Liver (tissue), 9 donors: ENCODE results near the gene FAM78A. TPM values are rescaled to one million over a fixed set of nuclear protein-coding genes. Genes with fewer than 3 reads are reported as not detected.

Experiments used
- DNase-seq: peaks from one replicate; pipeline ENCODE4 v3.0.0-alpha.2; 2017; ENCODE audit warnings: low spot score
- H3K27ac ChIP-seq, 2 donors: one replicate each; pipeline ENCODE4 v1.7.0; 2013; ENCODE audit warnings: inconsistent platforms in 2 of 2, low read length in 2 of 2, control low read depth in 1 of 2, low read depth in 1 of 2, mild to moderate bottlenecking in 1 of 2
- H3K27me3 ChIP-seq, 4 donors: one replicate each; pipeline versions ENCODE4 v1.6.1 to v1.7.0; 2013; ENCODE audit warnings: low read length in 3 of 4, inconsistent platforms in 1 of 4, mild to moderate bottlenecking in 1 of 4, moderate library complexity in 1 of 4; ENCODE audit not compliant: control insufficient read depth in 4 of 4, insufficient read depth in 4 of 4
- H3K36me3 ChIP-seq, 4 donors: one replicate each; pipeline versions ENCODE4 v1.6.1 to v1.7.0; 2013; ENCODE audit warnings: low read length in 3 of 4, mild to moderate bottlenecking in 3 of 4, low read depth in 1 of 4, moderate library complexity in 1 of 4; ENCODE audit not compliant: control insufficient read depth in 4 of 4, insufficient read depth in 3 of 4
- H3K4me1 ChIP-seq, 4 donors: one replicate each; pipeline versions ENCODE4 v1.6.1 to v1.7.0; 2013; ENCODE audit warnings: low read length in 3 of 4, mild to moderate bottlenecking in 3 of 4, moderate library complexity in 1 of 4; ENCODE audit not compliant: control insufficient read depth in 4 of 4, insufficient read depth in 4 of 4
- H3K4me3 ChIP-seq, 3 donors: one replicate each; pipeline versions ENCODE4 v1.6.1 to v1.7.0; 2013; ENCODE audit warnings: low read length in 3 of 3, control low read depth in 1 of 3, low read depth in 1 of 3, mild to moderate bottlenecking in 1 of 3
- H3K9ac ChIP-seq, 2 donors: one replicate each; pipeline ENCODE4 v1.7.0; 2013; ENCODE audit warnings: low read length in 2 of 2, mild to moderate bottlenecking in 2 of 2, moderate library complexity in 2 of 2, control low read depth in 1 of 2, low read depth in 1 of 2
- H3K9me3 ChIP-seq, 4 donors: one replicate each; pipeline versions ENCODE4 v1.6.1 to v1.7.0; 2013; ENCODE audit warnings: low read length in 3 of 4; ENCODE audit not compliant: control insufficient read depth in 4 of 4
- ATF3 ChIP-seq: IDR thresholded peaks from 2 replicates; pipeline ENCODE4 v1.6.1; 2016; ENCODE audit warnings: antibody characterized with exemption
- CTCF ChIP-seq: fragments of 150-350 bp; IDR thresholded peaks from 2 replicates; pipeline ENCODE4 v1.5.1; 2017; ENCODE audit warnings: improper control_type of control experiment, low read depth, low read length; ENCODE audit not compliant: missing input control
- EGR1 ChIP-seq, 2 donors: IDR thresholded peaks; 2 replicates each; pipeline ENCODE4 v1.6.1; 2016 to 2018; ENCODE audit warnings: antibody characterized with exemption in 2 of 2, low read depth in 2 of 2
- FOXA1 ChIP-seq: IDR thresholded peaks from 2 replicates; pipeline ENCODE4 v1.6.1; 2016; ENCODE audit warnings: antibody characterized with exemption
- FOXA2 ChIP-seq: IDR thresholded peaks from 2 replicates; pipeline ENCODE4 v1.6.1; 2016; ENCODE audit warnings: antibody characterized with exemption
- GABPA ChIP-seq, 2 donors: IDR thresholded peaks in 1 of 2; conservative IDR thresholded peaks in 1 of 2; 2 replicates each; pipeline ENCODE4 v1.6.1; 2016; ENCODE audit warnings: antibody characterized with exemption in 2 of 2, mild to moderate bottlenecking in 1 of 2, moderate library complexity in 1 of 2
- HNF4A ChIP-seq, 2 donors: conservative IDR thresholded peaks; 2 replicates each; pipeline ENCODE4 v1.6.1; 2016; ENCODE audit warnings: antibody characterized with exemption in 2 of 2, mild to moderate bottlenecking in 2 of 2
- HNF4G ChIP-seq: IDR thresholded peaks from 2 replicates; pipeline ENCODE4 v1.6.1; 2016; ENCODE audit warnings: antibody characterized with exemption
- JUND ChIP-seq, 2 donors: IDR thresholded peaks; 2 replicates each; pipeline ENCODE4 v1.6.1; 2016; ENCODE audit warnings: antibody characterized with exemption in 2 of 2
- MAX ChIP-seq: IDR thresholded peaks from 2 replicates; pipeline ENCODE4 v1.6.1; 2016; ENCODE audit warnings: antibody characterized with exemption
- NR2F2 ChIP-seq: IDR thresholded peaks from 2 replicates; pipeline ENCODE4 v1.6.1; 2016; ENCODE audit warnings: antibody characterized with exemption
- RAD21 ChIP-seq, 2 donors: IDR thresholded peaks; 2 replicates each; pipeline ENCODE4 v1.6.1; 2016; ENCODE audit warnings: antibody characterized with exemption in 2 of 2, mild to moderate bottlenecking in 2 of 2
- REST ChIP-seq: IDR thresholded peaks from 2 replicates; pipeline ENCODE4 v1.6.1; 2016; ENCODE audit warnings: antibody characterized with exemption, mild to moderate bottlenecking
- RXRA ChIP-seq, 2 donors: IDR thresholded peaks; 2 replicates each; pipeline ENCODE4 v1.6.1; 2017 to 2018; ENCODE audit warnings: antibody characterized with exemption in 2 of 2, mild to moderate bottlenecking in 1 of 2
- SP1 ChIP-seq: IDR thresholded peaks from 2 replicates; pipeline ENCODE4 v1.6.1; 2018; ENCODE audit warnings: antibody characterized with exemption, mild to moderate bottlenecking
- TAF1 ChIP-seq: conservative IDR thresholded peaks from 2 replicates; pipeline ENCODE4 v1.6.1; 2016; ENCODE audit warnings: antibody characterized with exemption, mild to moderate bottlenecking
- YY1 ChIP-seq: IDR thresholded peaks from 2 replicates; pipeline ENCODE4 v1.6.1; 2016; ENCODE audit warnings: antibody characterized with exemption, mild to moderate bottlenecking
- ZBTB33 ChIP-seq: IDR thresholded peaks from 2 replicates; pipeline ENCODE4 v1.6.1; 2016; ENCODE audit warnings: antibody characterized with exemption
- WGBS: extraction: QIAGEN DNeasy Blood & Tissue Kit; methylation state at CpG from one replicate; pipeline ENCODE4 v1.1.7; 2013; 5-methylcytosine and 5-hydroxymethylcytosine counted together
- polyA plus RNA-seq, 2 donors: library from polyadenylated mRNA; stranded (reverse) in 1 of 2; unstranded in 1 of 2; fragments of 200-250 nt in 1 of 2; fragments of >200 nt in 1 of 2; fragmentation: Nextera tagmentation in 1 of 2; extraction: Ambion mirVana in 1 of 2; gene quantifications; one replicate each; pipeline versions ENCODE4 v1.2.1 to v1.2.3, GENCODE V29; 2013 to 2015
- total RNA-seq, 2 donors: library from RNA; depleted of rRNA; stranded (reverse); fragments of >200 nt; gene quantifications; one replicate each; pipeline ENCODE4 v1.2.3, GENCODE V29; 2014
- donor health status: healthy.
- donor health status: healthy.
- donor health status: healthy.
- donor health status: healthy.
- donor health status: healthy.

FAM78A gene
- total and polyA plus RNA-seq, 4 donors, result 0.25 to 6.6 (median 1.7) TPM

- no peaks in the 10 kb centered on the region for H3K36me3 ChIP-seq
- no peak overlapping the region for H3K9ac ChIP-seq
- no peak overlapping the region for H3K27ac ChIP-seq
- H3K4me1 ChIP-seq, result no peaks in the 10 kb centered on the region
- no peaks in the 10 kb centered on the region for H3K9me3 ChIP-seq
- no peaks in the 10 kb centered on the region for H3K27me3 ChIP-seq
- WGBS, result 91% methylated on average over 28 of the region's 28 CpGs
- no peak for DNase-seq
- no peak overlapping the region for H3K4me3 ChIP-seq
- no peak for TF ChIP-seq SP1
- TF ChIP-seq YY1, result no peak
- no peak for TF ChIP-seq GABPA (IDR thresholded peaks at IDR 0.05 in 1 of 2, conservative IDR thresholded peaks at IDR 0.05 in 1 of 2)
- no peak for TF ChIP-seq REST
- TF ChIP-seq ATF3, result no peak
- no peak for TF ChIP-seq RAD21 (IDR thresholded peaks at IDR 0.05)
- no peak for TF ChIP-seq NR2F2
- no peak for TF ChIP-seq CTCF
- TF ChIP-seq HNF4A (conservative IDR thresholded peaks at IDR 0.05), result no peak
- TF ChIP-seq MAX, result no peak
- no peak for TF ChIP-seq RXRA (IDR thresholded peaks at IDR 0.05)
- TF ChIP-seq EGR1 (IDR thresholded peaks at IDR 0.05; ENCODE audit: low read depth in 2 of 2), result no peak
- TF ChIP-seq JUND (IDR thresholded peaks at IDR 0.05), result no peak
- TF ChIP-seq TAF1, result no peak
These were observed 36.8 kb upstream of the FAM78A start for GRCh38 chr9:131312822-131313770.

GRCh38 chr9:131312246-131312645 lies 35.9 kb upstream of the FAM78A start:
- no peak for DNase-seq
- Histone ChIP-seq H3K9ac (no peak overlapping the region), H3K4me3 (no peak overlapping the region), H3K9me3 (no peaks in the 10 kb centered on the region), H3K4me1 (no peaks in the 10 kb centered on the region), H3K27me3 (no peaks in the 10 kb centered on the region), H3K27ac (no peak overlapping the region), H3K36me3 (no peaks in the 10 kb centered on the region)
- 83% methylated on average over 9 of the region's 9 CpGs for WGBS
- no peak for TF ChIP-seq CTCF
- TF ChIP-seq RAD21 (IDR thresholded peaks at IDR 0.05), result no peak
- TF ChIP-seq EGR1 (IDR thresholded peaks at IDR 0.05; ENCODE audit: low read depth in 2 of 2), result no peak
- TF ChIP-seq MAX, result no peak
- no peak for TF ChIP-seq FOXA2
- no peak for TF ChIP-seq ATF3
- no peak for TF ChIP-seq HNF4G
- no peak for TF ChIP-seq YY1
- no peak for TF ChIP-seq ZBTB33
- no peak for TF ChIP-seq FOXA1
- TF ChIP-seq GABPA (IDR thresholded peaks at IDR 0.05 in 1 of 2, conservative IDR thresholded peaks at IDR 0.05 in 1 of 2), result no peak
- no peak for TF ChIP-seq SP1
- no peak for TF ChIP-seq HNF4A (conservative IDR thresholded peaks at IDR 0.05)
- TF ChIP-seq NR2F2, result no peak
- TF ChIP-seq JUND (IDR thresholded peaks at IDR 0.05), result no peak
